HG03469 (cell line): ENCODE data around the gene PNLIP.

Experiments
- ATAC-seq: cut with Tn5 transposase; IDR thresholded peaks from one replicate; pipeline ENCODE4 v1.9.1; 2021; ENCODE audit warnings: mild to moderate bottlenecking, moderate library complexity, moderate number of reproducible peaks; ENCODE audit not compliant: unreplicated experiment

PNLIP gene

GRCh38 chr10:116567335-116567734 is 21.6 kb downstream of the PNLIP start:
- ATAC-seq, result no peak

GRCh38 chr10:116574797-116575196 is 29.1 kb downstream of the PNLIP start:
- no peak for ATAC-seq

- ATAC-seq, result no peak
Observed at GRCh38 chr10:116587878-116588591, 42.3 kb downstream of the PNLIP start.

DNA sequence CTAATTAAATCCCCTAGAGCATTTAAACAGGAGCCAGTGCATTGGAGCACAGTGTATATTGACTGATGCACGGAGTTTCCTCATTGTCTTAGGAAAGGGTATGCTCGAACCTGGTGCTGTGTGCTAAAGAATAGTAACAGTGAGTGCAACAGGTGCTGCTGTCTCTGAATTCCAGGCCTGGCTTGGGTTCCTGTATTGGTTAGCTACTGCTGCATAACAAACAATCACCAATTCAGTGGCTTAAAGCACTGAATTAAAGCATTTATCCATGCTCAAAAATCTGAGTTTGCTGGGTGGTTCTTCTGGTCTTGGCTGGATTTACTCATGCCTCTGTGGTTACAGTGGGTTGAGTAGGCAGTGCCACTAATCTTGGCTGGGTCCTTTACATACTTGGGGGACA is 43.3 kb downstream of the PNLIP start:
- ATAC-seq, result no peak

GRCh38 chr10:116589926-116590325 is 44.2 kb downstream of the PNLIP start:
- ATAC-seq, result no peak

DNA sequence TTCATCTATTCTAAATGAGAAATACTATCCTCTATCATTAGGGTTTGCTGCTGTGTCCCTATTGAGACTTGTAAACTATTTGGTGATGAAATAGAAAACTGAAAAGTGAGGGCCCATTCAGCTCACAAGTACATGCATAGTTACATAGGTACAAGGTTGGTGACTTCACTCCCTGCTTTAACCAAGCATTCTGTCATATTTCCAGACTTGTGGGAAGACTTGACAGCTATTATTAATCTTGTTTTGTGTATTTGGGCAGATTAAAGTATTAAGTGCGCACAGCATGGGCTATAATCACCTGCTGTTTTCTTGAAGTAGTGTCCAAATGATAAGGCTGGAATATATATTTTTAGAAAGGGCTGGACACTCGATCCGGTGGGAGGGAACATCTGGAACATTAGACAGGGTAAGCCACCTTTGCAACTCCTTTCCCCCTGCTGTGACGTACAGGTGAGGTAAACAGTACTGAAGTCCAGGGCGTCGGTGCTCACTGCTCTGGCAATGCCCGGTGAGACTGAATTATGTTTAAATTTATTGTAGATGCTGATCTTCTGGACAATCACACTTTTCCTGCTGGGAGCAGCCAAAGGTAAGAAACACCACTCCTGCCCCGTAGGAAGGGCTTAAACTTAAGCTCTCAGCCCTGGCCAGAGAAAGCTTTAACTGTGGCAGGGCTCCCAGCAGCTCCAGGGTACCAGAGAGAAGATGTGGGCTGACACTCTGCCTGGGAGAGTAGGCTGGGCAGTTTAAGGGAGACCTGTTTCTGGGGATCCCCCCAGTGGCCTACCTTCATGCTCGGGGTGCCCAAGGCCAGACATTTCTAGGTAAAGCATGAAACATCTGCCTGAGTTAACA is 45.1 kb downstream of the PNLIP start, which contains the start of gene PNLIPRP1:
TSS of gene PNLIPRP1 (plus strand) at position 370 of the 855 bp plus-strand sequence. CDS start at position 541, 171 bp downstream.
- no peak for ATAC-seq

DNA sequence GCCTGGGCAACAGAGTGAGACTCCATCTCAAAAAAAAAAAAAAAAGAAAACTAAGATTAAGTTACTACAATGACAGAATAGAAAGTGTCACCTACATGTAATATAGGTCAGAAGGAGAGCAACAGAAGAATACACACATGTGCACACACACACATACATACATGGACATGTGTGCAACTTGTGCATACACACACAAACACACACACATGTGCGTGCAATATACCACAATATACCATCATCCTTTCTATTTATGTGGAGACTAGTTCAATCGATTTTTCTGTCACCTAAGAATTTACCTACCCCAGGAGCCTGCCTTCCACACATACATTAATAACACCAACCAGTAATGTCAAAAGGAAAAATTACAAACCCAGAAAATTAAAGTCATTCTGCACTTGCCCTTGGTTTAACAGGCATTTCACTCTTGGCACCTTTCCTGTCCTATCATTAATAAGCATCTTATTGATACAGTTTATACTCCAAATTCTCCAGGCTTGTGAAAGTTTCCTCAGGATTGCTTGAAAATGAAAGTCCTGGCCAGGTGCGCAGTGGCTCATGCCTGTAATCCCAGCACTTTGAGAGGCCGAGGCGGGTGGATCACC is 47.5 kb downstream of the PNLIP start:
- no peak for ATAC-seq

DNA sequence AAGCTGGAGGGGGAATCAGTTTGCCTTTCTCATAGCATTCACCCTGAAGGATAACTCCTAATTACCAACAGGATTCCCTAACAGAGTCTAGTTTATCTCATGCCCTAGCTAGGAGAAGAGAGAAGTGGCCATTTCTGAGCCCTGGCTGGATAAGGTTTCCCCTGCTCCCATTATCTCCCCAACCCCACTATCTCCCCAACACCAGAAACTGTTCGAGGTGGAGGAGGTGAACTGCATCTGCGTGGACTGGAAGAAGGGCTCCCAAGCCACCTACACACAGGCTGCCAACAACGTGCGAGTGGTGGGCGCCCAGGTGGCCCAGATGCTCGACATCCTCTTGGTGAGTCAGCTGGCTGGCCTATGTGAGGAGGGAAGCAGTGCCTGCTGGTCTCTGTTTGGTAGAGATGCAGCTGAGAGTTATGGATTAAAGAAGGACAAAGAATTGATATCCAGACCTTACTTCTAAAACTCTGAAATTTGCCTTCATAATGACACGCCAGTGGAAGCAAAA is 48.8 kb downstream of the PNLIP start:
- ATAC-seq, result no peak

DNA sequence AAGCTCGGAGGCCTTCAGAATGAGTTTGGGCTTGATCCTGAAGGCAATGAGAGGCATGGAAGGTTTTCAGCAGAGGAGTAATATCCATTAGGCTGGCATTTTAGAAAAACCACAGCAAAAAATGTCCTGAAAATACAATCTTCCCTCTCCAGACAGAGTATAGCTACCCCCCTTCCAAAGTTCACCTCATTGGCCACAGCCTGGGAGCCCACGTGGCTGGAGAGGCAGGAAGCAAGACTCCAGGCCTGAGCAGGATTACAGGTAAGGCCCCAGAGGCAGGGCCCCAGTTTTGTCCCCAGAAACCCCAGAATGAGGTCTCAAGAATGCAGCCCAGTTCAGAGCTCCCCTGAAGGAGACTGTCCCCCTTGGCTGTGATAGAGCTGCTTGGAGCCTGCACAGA is 50.3 kb downstream of the PNLIP start:
- ATAC-seq, result no peak

DNA sequence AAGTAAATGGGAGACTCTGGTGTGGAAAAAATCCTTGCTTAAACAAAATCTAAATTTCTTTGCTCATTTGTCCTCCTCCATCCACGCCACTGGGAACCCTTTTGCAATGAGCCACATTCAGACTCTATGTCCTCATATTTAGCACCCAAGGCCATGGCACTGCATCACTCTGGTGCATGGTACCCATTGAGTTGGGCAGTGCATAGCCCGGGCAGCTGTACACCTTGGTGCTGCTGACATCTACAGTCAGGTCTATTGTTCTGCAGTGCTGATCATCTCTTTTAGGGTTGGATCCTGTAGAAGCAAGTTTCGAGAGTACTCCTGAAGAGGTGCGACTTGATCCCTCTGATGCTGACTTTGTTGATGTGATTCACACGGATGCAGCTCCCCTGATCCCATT is 51.8 kb downstream of the PNLIP start:
- no peak for ATAC-seq

GRCh38 chr10:116598329-116598728 is 52.6 kb downstream of the PNLIP start:
- ATAC-seq, result no peak

- no peak for ATAC-seq
Observed at GRCh38 chr10:116599991-116600390, 54.3 kb downstream of the PNLIP start.

DNA sequence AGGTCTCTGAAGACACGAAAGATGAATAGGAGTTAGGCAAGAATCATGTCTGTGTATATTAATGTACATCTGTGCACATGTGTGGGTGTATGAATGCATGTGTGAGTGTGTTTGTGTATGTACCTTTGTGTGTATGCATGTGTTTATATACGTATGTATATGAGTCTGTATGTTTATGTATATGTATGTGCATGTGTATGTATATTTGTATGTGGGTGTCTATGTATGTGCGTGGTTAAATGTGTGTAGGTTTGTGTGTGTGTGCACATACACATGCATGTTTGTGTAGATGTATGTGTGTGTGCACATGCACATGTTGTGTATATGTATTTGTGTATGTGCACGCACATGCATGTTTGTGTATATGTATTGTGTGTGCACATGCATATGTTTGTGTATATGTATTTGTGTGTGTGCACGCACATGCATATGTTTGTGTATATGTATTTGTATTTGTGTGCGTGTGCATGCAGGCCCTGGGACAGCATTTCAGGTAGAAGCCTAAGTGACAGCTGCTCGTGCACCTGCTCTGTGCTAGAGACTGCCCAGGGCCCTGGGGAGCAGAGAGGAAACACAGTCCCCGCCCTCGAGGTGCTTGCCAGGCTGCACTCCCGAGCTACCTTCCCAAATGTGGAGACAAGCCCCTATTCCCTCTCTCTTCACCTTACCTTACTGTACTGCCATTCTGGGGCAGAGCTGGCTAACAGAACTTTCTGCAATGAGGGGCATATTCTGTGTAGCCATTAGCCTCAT is 57.1 kb downstream of the PNLIP start:
- no peak for ATAC-seq

DNA sequence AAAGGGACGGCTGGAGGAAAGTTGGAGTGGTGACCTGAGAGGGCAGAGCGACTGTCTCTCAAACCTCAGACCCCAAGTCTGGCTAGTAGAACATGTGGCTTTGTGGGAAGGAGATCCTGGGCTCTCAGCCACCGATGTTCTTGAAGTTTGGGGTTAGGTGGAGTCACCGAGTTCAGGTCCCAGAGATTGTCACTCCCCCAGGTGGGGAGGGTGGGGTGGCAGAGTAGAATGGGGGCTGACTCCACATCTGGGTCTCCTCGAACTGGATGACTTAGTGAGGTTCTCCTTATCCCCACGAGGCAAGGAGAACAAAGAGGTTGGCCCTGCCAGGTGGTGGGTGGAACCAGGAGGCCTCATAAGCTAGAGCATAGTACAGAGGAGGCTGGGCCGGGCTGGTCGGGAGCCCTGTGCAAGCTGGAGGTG is 60.3 kb downstream of the PNLIP start:
- ATAC-seq, result no peak

DNA sequence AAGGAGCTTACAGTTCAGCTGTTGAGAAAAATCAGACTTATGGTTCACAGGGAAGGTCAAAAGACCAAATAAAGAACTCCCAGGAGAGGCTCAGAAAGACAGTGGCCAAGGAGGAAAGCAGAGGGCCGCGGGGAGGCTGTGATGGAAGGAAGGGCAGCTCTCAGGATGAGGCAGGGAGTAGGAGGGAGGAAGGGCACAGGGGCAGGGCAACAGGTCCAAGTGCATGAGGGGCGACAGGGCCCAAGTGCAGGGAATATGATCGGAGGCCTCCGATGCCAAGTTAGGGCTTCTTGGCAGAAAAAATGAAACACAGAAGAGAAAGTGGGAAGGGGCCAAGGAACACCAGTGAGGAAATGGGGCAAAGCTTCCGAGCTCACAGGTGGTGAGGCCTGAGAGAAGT is 61.6 kb downstream of the PNLIP start:
- ATAC-seq, result no peak

- no peak for ATAC-seq
Observed at GRCh38 chr10:116608686-116609594, 63.2 kb downstream of the PNLIP start.

DNA sequence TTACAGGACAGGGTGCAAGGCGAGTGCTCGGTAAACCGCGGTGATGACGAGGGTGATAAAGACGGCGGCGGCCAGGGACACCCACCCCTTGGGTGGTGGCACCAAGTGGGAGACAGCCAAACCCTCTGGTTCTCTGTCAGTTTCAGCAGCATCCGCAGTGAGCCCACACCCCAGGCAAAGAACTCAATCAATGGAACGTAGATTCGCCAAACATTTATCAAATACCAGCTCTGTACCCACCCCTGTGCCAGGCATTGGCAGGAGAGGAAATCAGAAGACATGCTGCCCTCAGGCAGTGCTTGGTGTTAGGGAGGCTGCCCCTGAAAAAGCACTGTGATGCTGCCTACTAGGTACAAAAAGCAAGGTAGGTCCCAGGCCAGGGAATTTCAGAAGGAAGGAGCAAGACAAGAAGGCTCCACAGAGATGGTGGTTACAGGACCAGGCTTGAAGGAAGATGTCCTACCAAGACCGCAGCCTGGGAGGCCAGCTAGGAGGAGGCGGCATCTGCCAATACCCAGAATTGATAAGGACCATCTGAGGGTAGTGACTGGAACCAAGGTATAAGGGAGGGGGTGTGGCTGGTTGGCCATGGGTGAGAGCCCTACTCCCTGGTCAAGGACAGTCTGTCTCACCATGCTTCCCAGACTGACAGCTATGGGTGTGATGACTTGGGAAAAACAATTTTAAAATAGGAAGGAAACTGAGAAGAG is 64.9 kb downstream of the PNLIP start:
- no peak for ATAC-seq

GRCh38 chr10:116611153-116611545 is 65.4 kb downstream of the PNLIP start:
- no peak for ATAC-seq

- no peak for ATAC-seq
Observed at GRCh38 chr10:116612107-116612769, 66.5 kb downstream of the PNLIP start.
